Activated CD4-positive, alpha-beta T cell treated with anti-CD3 and anti-CD28 coated beads, Interleukin-2, Interleukin-4, amounts not matched to agents 100 ng/mL and 50 ng/mL, durations not matched to agents 16 hours and 8 hours (primary cell): ENCODE data around the gene ADAM22.

ENCODE experiments used
- DNase-seq: peaks from one replicate; pipeline ENCODE4 v3.0.0-alpha.2; 2020; ENCODE audit warnings: low spot score

Gene ADAM22

GRCh38 chr7:87961754-87962153, 27.7 kb downstream of the ADAM22 start:
- DNase-seq: no peak

- DNase-seq: no peak
Measured at GRCh38 chr7:87966271-87966670, 32.2 kb downstream of the ADAM22 start.

GRCh38 chr7:87968021-87968420, 34.0 kb downstream of the ADAM22 start:
- DNase-seq: no peak

- no peak for DNase-seq
Measured at GRCh38 chr7:87982116-87982515, 48.1 kb downstream of the ADAM22 start.

- no peak for DNase-seq
Measured at GRCh38 chr7:87984088-87984487, 50.0 kb downstream of the ADAM22 start.

GRCh38 chr7:87993269-87993668, 59.2 kb downstream of the ADAM22 start:
- DNase-seq: no peak

- DNase-seq: no peak
Measured at GRCh38 chr7:87999261-87999660, 65.2 kb downstream of the ADAM22 start.

- no peak for DNase-seq
Measured at GRCh38 chr7:88001744-88002530, 67.9 kb downstream of the ADAM22 start.

GRCh38 chr7:88002617-88003016, 68.6 kb downstream of the ADAM22 start:
- DNase-seq: no peak

GRCh38 chr7:88003581-88003980, 69.5 kb downstream of the ADAM22 start:
- no peak for DNase-seq

GRCh38 chr7:88005191-88005590, 71.1 kb downstream of the ADAM22 start:
- DNase-seq: no peak

GRCh38 chr7:88009651-88010050, 75.6 kb downstream of the ADAM22 start:
- DNase-seq: no peak

GRCh38 chr7:88012086-88012485, 78.0 kb downstream of the ADAM22 start:
- DNase-seq: no peak

GRCh38 chr7:88013981-88014380, 79.9 kb downstream of the ADAM22 start:
- no peak for DNase-seq

GRCh38 chr7:88014581-88014980, 80.5 kb downstream of the ADAM22 start:
- no peak for DNase-seq

GRCh38 chr7:88015309-88015708, 81.3 kb downstream of the ADAM22 start:
- DNase-seq: no peak

GRCh38 chr7:88018501-88018900, 84.5 kb downstream of the ADAM22 start:
- DNase-seq: no peak

GRCh38 chr7:88020953-88021665, 87.1 kb downstream of the ADAM22 start:
- no peak for DNase-seq

- no peak for DNase-seq
Measured at GRCh38 chr7:88027724-88028123, 93.7 kb downstream of the ADAM22 start.

GRCh38 chr7:88034083-88034695, 100.1 kb downstream of the ADAM22 start:
- no peak for DNase-seq

GRCh38 chr7:88037050-88037449, 103.0 kb downstream of the ADAM22 start:
- no peak for DNase-seq

- DNase-seq: no peak
Measured at GRCh38 chr7:88040694-88041093, 106.6 kb downstream of the ADAM22 start.

GRCh38 chr7:88041583-88041982, 107.5 kb downstream of the ADAM22 start:
- no peak for DNase-seq
